Hematopoietic multipotent progenitor cell treated with erythropoietin and hydrocortisone succinate and interleukin-3 and kit ligand, for 6 days (in vitro differentiated cells): Measurements from ENCODE around the gene NAGPA.
"Not testable (repeated sequence)": the region's sequence is repeated elsewhere in the genome, so short reads cannot be mapped to it uniquely, and the experiment has no call there.

ENCODE experiments used
- DNase-seq: peaks from one replicate; pipeline ENCODE4 v3.0.0-alpha.2; 2015

Gene NAGPA, protein sequence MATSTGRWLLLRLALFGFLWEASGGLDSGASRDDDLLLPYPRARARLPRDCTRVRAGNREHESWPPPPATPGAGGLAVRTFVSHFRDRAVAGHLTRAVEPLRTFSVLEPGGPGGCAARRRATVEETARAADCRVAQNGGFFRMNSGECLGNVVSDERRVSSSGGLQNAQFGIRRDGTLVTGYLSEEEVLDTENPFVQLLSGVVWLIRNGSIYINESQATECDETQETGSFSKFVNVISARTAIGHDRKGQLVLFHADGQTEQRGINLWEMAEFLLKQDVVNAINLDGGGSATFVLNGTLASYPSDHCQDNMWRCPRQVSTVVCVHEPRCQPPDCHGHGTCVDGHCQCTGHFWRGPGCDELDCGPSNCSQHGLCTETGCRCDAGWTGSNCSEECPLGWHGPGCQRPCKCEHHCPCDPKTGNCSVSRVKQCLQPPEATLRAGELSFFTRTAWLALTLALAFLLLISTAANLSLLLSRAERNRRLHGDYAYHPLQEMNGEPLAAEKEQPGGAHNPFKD

GRCh38 chr16:5033256-5034166, at the start of gene NAGPA:
Gene NAGPA (minus strand): TSS chr16:5033935. CDS start chr16:5033914, 21 bp downstream.
- DNase-seq: peak; percentile 93

DNA sequence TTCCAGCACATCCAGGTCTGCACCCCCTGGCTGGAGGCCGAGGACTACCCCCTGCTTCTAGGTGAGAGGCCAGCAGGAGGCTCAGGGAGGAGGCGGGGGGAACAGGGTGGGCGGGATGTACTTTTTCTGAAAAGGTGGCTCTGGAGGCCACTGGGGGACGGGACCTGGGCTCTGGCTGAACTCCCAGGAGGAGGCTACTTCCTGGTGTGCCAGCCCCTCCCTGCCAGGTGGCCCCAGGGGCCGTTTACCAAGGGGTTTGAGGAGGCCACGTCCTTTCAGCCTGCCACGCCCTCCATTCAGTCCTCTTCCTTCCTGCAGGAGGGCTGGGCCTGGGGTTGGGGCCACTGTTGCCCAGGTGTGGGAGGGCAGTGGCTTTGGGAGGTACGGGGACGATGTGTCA, 47.3 kb upstream of the NAGPA start:
- DNase-seq: not testable (repeated sequence)

DNA sequence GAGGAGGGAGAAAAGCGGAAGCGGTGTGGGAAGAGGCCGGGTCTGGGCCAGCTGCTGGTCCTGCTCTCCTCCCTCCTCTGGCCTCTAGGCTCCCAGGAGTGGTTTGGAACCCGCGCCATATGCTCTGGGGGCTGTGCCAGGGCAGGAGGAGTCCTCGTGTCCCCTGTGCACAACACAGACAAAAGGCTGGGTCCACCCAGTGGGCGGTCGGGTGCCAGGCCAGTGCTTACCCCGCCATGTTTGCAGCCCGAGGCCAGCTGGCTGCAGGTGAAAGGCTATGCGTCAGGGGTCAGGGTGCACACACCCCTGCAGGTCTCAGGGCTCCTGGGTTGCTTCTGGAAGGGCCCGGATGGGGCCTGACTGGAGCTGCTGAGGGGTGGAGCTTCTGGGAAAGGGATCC, 46.7 kb upstream of the NAGPA start:
- not testable (repeated sequence) for DNase-seq

- DNase-seq: no peak
Measured at GRCh38 chr16:5078626-5079025, 44.9 kb upstream of the NAGPA start.

DNA sequence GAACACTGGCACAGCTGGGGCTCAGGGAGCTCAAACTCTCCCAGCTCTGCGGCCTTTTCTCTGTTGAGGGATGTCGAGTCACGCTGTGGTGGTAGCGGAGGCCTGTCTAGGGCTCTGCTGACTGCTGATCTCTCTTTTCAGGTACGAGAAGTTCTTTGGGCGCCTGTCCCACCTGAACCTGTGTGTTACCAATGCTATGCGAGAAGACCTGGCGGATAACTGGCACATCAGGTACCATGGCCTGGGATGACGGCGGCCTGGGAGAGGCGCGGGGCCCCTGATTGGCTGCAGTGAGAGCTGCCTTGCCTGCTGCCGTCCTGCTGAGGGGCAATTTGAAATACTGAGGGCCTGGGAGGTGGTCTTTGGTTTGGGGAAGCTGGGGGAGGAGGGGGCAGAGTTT, 43.6 kb upstream of the NAGPA start:
- DNase-seq: no peak

- no peak for DNase-seq
Measured at GRCh38 chr16:5075637-5076036, 41.9 kb upstream of the NAGPA start.

DNA sequence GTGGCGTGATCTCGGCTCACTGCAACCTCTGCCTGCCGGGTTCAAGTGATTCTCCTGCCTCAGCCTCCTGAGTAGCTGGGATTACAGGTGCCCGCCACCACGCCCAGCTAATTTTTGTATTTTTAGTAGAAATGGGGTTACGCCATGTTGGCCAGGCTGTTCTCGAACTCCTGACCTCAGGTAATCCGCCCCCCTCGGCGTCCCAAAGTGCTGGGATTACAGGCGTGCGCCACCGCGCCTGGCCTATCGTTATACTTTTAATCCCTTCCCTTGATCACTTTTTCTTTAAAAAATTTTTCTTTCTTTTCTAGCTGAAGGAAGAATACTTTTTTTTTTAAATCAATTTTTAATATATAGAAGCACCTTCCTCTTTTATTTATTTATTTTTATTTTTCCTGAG, 40.0 kb upstream of the NAGPA start:
- DNase-seq: not testable (repeated sequence)

- DNase-seq: no peak
Measured at GRCh38 chr16:5073279-5073629, 39.5 kb upstream of the NAGPA start.

- peak; percentile 22 for DNase-seq
Measured at GRCh38 chr16:5072334-5073278, 38.9 kb upstream of the NAGPA start.

GRCh38 chr16:5071681-5072333, 38.1 kb upstream of the NAGPA start, which contains the start of gene ALG1:
Gene ALG1 (plus strand): TSS chr16:5071843. CDS start chr16:5071850, 7 bp downstream.
- DNase-seq: peak; percentile 93

- no peak for DNase-seq
Measured at GRCh38 chr16:5071341-5071680, 37.6 kb upstream of the NAGPA start.

DNA sequence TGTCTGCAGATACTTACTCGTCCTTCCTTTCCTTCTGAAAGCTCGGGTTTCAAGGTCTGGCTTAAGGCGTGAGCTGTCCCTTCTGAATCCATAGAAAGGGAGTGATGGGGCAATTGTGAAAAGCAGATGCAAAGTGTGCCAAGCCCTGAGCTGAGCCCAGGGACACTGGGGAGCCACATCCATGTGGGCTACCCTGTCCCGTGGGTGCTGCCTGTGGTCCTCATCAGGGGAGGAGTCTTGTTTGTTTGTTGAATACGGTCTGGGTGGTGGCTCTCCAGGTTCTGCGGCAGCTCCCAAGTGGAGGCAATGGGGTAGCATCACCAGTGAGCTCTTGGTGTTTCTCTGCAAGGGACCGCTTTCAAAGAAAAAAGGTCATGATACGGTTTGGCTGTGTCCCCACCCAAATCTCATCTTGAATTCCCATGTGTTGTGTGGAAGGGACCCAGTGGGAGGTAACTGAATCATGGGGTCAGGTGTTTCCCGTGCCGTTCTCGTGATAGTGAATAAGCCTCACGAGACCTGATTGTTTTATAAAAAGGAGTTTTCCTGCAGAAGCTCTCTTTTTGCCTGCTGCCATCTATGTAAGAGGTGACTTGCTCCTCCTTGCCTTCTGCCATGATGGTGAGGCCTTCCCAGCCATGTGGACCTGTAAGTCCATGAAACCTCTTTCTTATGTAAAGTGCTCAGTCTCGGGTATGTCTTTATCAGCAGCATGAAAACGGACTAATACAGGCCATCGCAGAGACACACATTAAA, 36.9 kb upstream of the NAGPA start:
- DNase-seq: no peak

- DNase-seq: no peak
Measured at GRCh38 chr16:5069854-5070253, 36.1 kb upstream of the NAGPA start.

DNA sequence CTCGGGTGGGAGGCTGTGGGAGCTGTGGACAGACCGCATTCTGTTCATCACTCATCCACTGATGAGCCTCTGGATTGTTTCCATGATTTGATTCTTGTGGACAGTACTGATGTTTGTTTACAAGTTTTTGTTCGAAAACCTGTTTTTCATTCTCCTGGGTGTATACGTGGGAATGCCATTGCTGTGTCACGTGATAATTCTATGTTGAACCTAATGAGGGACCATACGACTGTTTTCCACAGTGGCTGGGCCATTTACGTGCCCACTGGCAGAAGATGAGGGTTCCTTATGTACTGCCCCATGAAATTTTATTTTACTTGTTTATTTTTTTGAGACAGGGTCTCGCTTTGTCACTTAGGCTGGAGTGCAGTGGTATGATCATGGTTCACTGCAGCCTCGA, 35.3 kb upstream of the NAGPA start:
- no peak for DNase-seq

- no peak for DNase-seq
Measured at GRCh38 chr16:5066511-5066910, 32.8 kb upstream of the NAGPA start.

GRCh38 chr16:5065813-5066212, 32.1 kb upstream of the NAGPA start, which contains the start of gene C16orf89:
Gene C16orf89 (minus strand): TSS chr16:5065956. CDS start chr16:5065908, 48 bp downstream.
- no peak for DNase-seq

DNA sequence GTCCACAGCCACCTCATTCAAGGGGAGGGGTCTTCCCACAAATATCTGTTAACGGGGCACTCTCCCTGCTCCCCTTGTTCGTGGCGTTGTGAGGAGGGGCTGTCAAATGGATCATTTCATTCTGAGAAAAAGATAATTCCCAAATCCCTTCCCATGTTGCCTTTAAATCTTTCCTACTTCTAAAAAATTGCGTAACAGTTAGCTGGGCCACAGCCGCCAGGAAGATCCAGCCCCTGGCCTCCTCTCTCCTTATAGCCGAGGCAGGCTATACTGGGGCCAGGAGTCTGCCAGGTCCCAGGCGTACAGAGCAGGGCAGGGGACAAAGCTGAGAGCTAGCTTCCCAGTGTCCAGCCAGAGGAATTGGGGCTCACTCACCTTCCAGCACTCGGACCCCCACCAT, 31.6 kb upstream of the NAGPA start:
- no peak for DNase-seq

DNA sequence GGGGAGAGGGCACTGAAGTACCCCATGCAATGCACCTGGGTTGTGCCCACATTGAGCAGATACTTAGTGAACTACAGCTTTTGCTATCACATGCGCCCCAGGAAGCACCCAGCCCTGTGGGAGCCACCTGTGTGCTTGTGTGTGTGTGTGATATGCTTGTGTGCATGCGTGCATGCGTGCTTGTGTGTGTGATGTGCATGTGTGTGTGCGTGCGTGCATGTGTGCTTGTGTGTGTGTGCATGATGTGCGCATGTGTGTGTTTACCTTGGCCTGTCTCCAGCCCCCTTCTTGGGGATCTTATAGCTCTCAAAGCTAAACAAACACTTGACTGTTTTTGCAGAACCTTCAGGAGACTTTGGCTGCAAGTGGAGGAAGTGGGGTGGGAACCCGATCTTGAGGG, 31.2 kb upstream of the NAGPA start:
- DNase-seq: no peak

GRCh38 chr16:5062790-5063765, 29.3 kb upstream of the NAGPA start:
- DNase-seq: no peak

GRCh38 chr16:5062051-5062450, 28.3 kb upstream of the NAGPA start:
- no peak for DNase-seq
